ENCODE data around the gene ARHGAP24. TPM values are rescaled to one million over a fixed set of nuclear protein-coding genes. Genes with fewer than 3 reads are reported as not detected.

Gene ARHGAP24
- total and polyA plus RNA-seq, 4 donors: 1.8 to 15.2 (median 3.3) TPM

- H3K36me3 ChIP-seq (ENCODE audit: control insufficient read depth in 4 of 4, insufficient read depth in 3 of 4, low read depth in 1 of 4, low read length in 3 of 4): no peaks in the 10 kb centered on the region
- no peaks in the 10 kb centered on the region for H3K9me3 ChIP-seq (ENCODE audit: control insufficient read depth in 4 of 4, low read length in 3 of 4)
- WGBS: 48% methylated on average over 3 of the region's 3 CpGs
- no peak overlapping the region for H3K9ac ChIP-seq (ENCODE audit: low read depth in 1 of 2, low read length in 2 of 2)
- no peak overlapping the region for H3K27ac ChIP-seq (ENCODE audit: low read depth in 1 of 2, low read length in 2 of 2)
- H3K27me3 ChIP-seq (ENCODE audit: control insufficient read depth in 4 of 4, insufficient read depth in 4 of 4, low read length in 3 of 4): no peaks in the 10 kb centered on the region
- peaks cover 0 to 2% (median 0%) of the 10 kb centered on the region in 4 donors for H3K4me1 ChIP-seq (ENCODE audit: control insufficient read depth in 4 of 4, insufficient read depth in 4 of 4, low read length in 3 of 4)
- H3K4me3 ChIP-seq (ENCODE audit: low read depth in 1 of 3, low read length in 3 of 3): no peak overlapping the region
- DNase-seq (ENCODE audit: low spot score): no peak
- no peak for TF ChIP-seq NR2F2 (IDR thresholded peaks at IDR 0.05)
- TF ChIP-seq, protein P1, sequence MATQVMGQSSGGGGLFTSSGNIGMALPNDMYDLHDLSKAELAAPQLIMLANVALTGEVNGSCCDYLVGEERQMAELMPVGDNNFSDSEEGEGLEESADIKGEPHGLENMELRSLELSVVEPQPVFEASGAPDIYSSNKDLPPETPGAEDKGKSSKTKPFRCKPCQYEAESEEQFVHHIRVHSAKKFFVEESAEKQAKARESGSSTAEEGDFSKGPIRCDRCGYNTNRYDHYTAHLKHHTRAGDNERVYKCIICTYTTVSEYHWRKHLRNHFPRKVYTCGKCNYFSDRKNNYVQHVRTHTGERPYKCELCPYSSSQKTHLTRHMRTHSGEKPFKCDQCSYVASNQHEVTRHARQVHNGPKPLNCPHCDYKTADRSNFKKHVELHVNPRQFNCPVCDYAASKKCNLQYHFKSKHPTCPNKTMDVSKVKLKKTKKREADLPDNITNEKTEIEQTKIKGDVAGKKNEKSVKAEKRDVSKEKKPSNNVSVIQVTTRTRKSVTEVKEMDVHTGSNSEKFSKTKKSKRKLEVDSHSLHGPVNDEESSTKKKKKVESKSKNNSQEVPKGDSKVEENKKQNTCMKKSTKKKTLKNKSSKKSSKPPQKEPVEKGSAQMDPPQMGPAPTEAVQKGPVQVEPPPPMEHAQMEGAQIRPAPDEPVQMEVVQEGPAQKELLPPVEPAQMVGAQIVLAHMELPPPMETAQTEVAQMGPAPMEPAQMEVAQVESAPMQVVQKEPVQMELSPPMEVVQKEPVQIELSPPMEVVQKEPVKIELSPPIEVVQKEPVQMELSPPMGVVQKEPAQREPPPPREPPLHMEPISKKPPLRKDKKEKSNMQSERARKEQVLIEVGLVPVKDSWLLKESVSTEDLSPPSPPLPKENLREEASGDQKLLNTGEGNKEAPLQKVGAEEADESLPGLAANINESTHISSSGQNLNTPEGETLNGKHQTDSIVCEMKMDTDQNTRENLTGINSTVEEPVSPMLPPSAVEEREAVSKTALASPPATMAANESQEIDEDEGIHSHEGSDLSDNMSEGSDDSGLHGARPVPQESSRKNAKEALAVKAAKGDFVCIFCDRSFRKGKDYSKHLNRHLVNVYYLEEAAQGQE (IDR thresholded peaks at IDR 0.05): no peak
- no peak for TF ChIP-seq SP1 (IDR thresholded peaks at IDR 0.05)
- no peak for TF ChIP-seq YY1 (IDR thresholded peaks at IDR 0.05)
- TF ChIP-seq, protein P2, sequence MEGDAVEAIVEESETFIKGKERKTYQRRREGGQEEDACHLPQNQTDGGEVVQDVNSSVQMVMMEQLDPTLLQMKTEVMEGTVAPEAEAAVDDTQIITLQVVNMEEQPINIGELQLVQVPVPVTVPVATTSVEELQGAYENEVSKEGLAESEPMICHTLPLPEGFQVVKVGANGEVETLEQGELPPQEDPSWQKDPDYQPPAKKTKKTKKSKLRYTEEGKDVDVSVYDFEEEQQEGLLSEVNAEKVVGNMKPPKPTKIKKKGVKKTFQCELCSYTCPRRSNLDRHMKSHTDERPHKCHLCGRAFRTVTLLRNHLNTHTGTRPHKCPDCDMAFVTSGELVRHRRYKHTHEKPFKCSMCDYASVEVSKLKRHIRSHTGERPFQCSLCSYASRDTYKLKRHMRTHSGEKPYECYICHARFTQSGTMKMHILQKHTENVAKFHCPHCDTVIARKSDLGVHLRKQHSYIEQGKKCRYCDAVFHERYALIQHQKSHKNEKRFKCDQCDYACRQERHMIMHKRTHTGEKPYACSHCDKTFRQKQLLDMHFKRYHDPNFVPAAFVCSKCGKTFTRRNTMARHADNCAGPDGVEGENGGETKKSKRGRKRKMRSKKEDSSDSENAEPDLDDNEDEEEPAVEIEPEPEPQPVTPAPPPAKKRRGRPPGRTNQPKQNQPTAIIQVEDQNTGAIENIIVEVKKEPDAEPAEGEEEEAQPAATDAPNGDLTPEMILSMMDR (IDR thresholded peaks at IDR 0.05; ENCODE audit: low read depth, low read length, missing input control): no peak
- TF ChIP-seq TAF1 (conservative IDR thresholded peaks at IDR 0.05): no peak
These were observed 358.4 kb downstream of the ARHGAP24 start for GRCh38 chr4:85833302-85833701.

GRCh38 chr4:85834934-85835333 is 360.0 kb downstream of the ARHGAP24 start:
- no peaks in the 10 kb centered on the region for H3K27me3 ChIP-seq (ENCODE audit: control insufficient read depth in 4 of 4, insufficient read depth in 4 of 4, low read length in 3 of 4)
- no peaks in the 10 kb centered on the region for H3K36me3 ChIP-seq (ENCODE audit: control insufficient read depth in 4 of 4, insufficient read depth in 3 of 4, low read depth in 1 of 4, low read length in 3 of 4)
- no peak overlapping the region for H3K9ac ChIP-seq (ENCODE audit: low read depth in 1 of 2, low read length in 2 of 2)
- H3K4me3 ChIP-seq (ENCODE audit: low read depth in 1 of 3, low read length in 3 of 3): no peak overlapping the region
- no peak for TF ChIP-seq RXRA (IDR thresholded peaks at IDR 0.05)
- no peak for TF ChIP-seq HNF4G (IDR thresholded peaks at IDR 0.05)
- TF ChIP-seq FOXA2 (IDR thresholded peaks at IDR 0.05): no peak
- no peak for TF ChIP-seq JUND (IDR thresholded peaks at IDR 0.05)
- TF ChIP-seq NR2F2 (IDR thresholded peaks at IDR 0.05): no peak
- TF ChIP-seq GABPA (IDR thresholded peaks at IDR 0.05 in 1 of 2, conservative IDR thresholded peaks at IDR 0.05 in 1 of 2): no peak
- TF ChIP-seq, protein P1 (IDR thresholded peaks at IDR 0.05): no peak
- no peak for TF ChIP-seq TAF1 (conservative IDR thresholded peaks at IDR 0.05)
- no peak for TF ChIP-seq YY1 (IDR thresholded peaks at IDR 0.05)
- no peak for TF ChIP-seq EGR1 (IDR thresholded peaks at IDR 0.05; ENCODE audit: low read depth in 2 of 2)
- TF ChIP-seq, protein P2 (IDR thresholded peaks at IDR 0.05; ENCODE audit: low read depth, low read length, missing input control): no peak
- no peak for TF ChIP-seq ATF3 (IDR thresholded peaks at IDR 0.05)
- no peak for TF ChIP-seq SP1 (IDR thresholded peaks at IDR 0.05)
- no peak for TF ChIP-seq HNF4A (conservative IDR thresholded peaks at IDR 0.05)
- TF ChIP-seq FOXA1 (IDR thresholded peaks at IDR 0.05): no peak
- TF ChIP-seq, protein P3, sequence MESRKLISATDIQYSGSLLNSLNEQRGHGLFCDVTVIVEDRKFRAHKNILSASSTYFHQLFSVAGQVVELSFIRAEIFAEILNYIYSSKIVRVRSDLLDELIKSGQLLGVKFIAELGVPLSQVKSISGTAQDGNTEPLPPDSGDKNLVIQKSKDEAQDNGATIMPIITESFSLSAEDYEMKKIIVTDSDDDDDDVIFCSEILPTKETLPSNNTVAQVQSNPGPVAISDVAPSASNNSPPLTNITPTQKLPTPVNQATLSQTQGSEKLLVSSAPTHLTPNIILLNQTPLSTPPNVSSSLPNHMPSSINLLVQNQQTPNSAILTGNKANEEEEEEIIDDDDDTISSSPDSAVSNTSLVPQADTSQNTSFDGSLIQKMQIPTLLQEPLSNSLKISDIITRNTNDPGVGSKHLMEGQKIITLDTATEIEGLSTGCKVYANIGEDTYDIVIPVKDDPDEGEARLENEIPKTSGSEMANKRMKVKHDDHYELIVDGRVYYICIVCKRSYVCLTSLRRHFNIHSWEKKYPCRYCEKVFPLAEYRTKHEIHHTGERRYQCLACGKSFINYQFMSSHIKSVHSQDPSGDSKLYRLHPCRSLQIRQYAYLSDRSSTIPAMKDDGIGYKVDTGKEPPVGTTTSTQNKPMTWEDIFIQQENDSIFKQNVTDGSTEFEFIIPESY (IDR thresholded peaks at IDR 0.05): no peak
- TF ChIP-seq RAD21 (IDR thresholded peaks at IDR 0.05): no peak
- 97% methylated on average over 6 of the region's 6 CpGs for WGBS
- DNase-seq (ENCODE audit: low spot score): no peak
- no peaks in the 10 kb centered on the region for H3K4me1 ChIP-seq (ENCODE audit: control insufficient read depth in 4 of 4, insufficient read depth in 4 of 4, low read length in 3 of 4)
- no peak overlapping the region for H3K27ac ChIP-seq (ENCODE audit: low read depth in 1 of 2, low read length in 2 of 2)
- no peaks in the 10 kb centered on the region for H3K9me3 ChIP-seq (ENCODE audit: control insufficient read depth in 4 of 4, low read length in 3 of 4)

Data from liver (tissue), 9 donors.